ENCODE measurements around the gene BAMBI.

BAMBI gene

GRCh38 chr10:28676326-28676967 lies 874 bp upstream of the BAMBI start:
- DNase-seq, result peak; percentile 16

GRCh38 chr10:28677888-28678686 lies 766 bp downstream of the BAMBI start:
- peak; percentile 25 for DNase-seq

- no peak for DNase-seq
Observed at GRCh38 chr10:28678687-28679457, 1.6 kb downstream of the BAMBI start.

- DNase-seq, result no peak
Observed at GRCh38 chr10:28679581-28680357, 2.4 kb downstream of the BAMBI start.

GRCh38 chr10:28680358-28680752 lies 3.0 kb downstream of the BAMBI start:
- DNase-seq, result no peak

GRCh38 chr10:28681291-28681763 lies 4.0 kb downstream of the BAMBI start:
- DNase-seq, result no peak

- DNase-seq, result no peak
Observed at GRCh38 chr10:28681928-28682750, 4.8 kb downstream of the BAMBI start.

GRCh38 chr10:28684157-28684985 lies 7.0 kb downstream of the BAMBI start:
- no peak for DNase-seq

- DNase-seq, result no peak
Observed at GRCh38 chr10:28684986-28685580, 7.8 kb downstream of the BAMBI start.

- no peak for DNase-seq
Observed at GRCh38 chr10:28685717-28686116, 8.4 kb downstream of the BAMBI start.

GRCh38 chr10:28686835-28687682 lies 9.7 kb downstream of the BAMBI start:
- no peak for DNase-seq

- DNase-seq, result no peak
Observed at GRCh38 chr10:28687683-28688001, 10.3 kb downstream of the BAMBI start.

- DNase-seq, result no peak
Observed at GRCh38 chr10:28690545-28690944, 13.2 kb downstream of the BAMBI start.

GRCh38 chr10:28691187-28691694 lies 13.9 kb downstream of the BAMBI start:
- DNase-seq, result no peak

- DNase-seq, result no peak
Observed at GRCh38 chr10:28692050-28692449, 14.7 kb downstream of the BAMBI start.

- no peak for DNase-seq
Observed at GRCh38 chr10:28694530-28694929, 17.2 kb downstream of the BAMBI start.

GRCh38 chr10:28698075-28698474 lies 20.8 kb downstream of the BAMBI start:
- DNase-seq, result no peak

- DNase-seq, result no peak
Observed at GRCh38 chr10:28704464-28705161, 27.3 kb downstream of the BAMBI start.

- DNase-seq, result no peak
Observed at GRCh38 chr10:28705472-28705871, 28.2 kb downstream of the BAMBI start.

Measured in activated naive CD4-positive, alpha-beta T cell treated with Interleukin-2 at 50 U/mL for 16 hours (primary cell).